ENCODE results near the gene VIP. TPM values are rescaled to one million over a fixed set of nuclear protein-coding genes. Genes with fewer than 3 reads are reported as not detected.

Gene VIP
- total RNA-seq, 1 donor from 2014 or later: not detected

- no peaks in the 10 kb centered on the region for H3K36me3 Mint-ChIP-seq (ENCODE audit: low read depth)
- no peaks in the 10 kb centered on the region for H3K9me3 Mint-ChIP-seq
- TF ChIP-seq, protein P1, sequence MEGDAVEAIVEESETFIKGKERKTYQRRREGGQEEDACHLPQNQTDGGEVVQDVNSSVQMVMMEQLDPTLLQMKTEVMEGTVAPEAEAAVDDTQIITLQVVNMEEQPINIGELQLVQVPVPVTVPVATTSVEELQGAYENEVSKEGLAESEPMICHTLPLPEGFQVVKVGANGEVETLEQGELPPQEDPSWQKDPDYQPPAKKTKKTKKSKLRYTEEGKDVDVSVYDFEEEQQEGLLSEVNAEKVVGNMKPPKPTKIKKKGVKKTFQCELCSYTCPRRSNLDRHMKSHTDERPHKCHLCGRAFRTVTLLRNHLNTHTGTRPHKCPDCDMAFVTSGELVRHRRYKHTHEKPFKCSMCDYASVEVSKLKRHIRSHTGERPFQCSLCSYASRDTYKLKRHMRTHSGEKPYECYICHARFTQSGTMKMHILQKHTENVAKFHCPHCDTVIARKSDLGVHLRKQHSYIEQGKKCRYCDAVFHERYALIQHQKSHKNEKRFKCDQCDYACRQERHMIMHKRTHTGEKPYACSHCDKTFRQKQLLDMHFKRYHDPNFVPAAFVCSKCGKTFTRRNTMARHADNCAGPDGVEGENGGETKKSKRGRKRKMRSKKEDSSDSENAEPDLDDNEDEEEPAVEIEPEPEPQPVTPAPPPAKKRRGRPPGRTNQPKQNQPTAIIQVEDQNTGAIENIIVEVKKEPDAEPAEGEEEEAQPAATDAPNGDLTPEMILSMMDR (IDR thresholded peaks at IDR 0.05): no peak
- H3K27ac Mint-ChIP-seq: no peak overlapping the region
- intact Hi-C loops (cut with micrococcal nuclease): no loop called here
- CTCF ChIA-PET: no interaction called here
- ATAC-seq (ENCODE audit: low read depth): no peak
- no peak for DNase-seq
- POLR2A ChIA-PET: no interaction called here
- no peak overlapping the region for H3K4me3 Mint-ChIP-seq
- no peaks in the 10 kb centered on the region for H3K27me3 Mint-ChIP-seq
- H3K4me1 Mint-ChIP-seq: no peaks in the 10 kb centered on the region
These were observed 23.1 kb upstream of the VIP start for GRCh38 chr6:152727507-152727906.

DNA sequence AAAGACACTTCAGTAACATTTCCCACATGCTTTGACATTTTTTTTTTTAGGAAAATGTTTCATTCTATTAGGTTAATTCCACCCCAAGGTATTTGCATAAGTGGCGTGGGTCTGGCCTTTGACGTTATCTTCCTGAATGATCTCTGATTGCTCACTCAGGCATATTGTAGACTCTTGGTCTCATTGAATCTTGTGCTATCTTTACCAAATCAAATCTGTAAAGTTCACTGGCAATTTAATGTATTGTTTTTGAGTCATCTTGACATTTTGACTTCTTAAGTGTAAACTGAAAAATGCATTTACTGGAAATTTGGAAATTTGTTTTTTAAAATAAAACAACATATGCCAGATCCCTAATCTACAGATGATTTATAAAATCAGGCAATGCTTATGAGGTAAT is 16.0 kb upstream of the VIP start:
- ChIA-PET CTCF (no interaction called here), POLR2A (no interaction called here)
- TF ChIP-seq, protein P1 (IDR thresholded peaks at IDR 0.05): no peak
- Mint-ChIP-seq H3K9me3 (no peaks in the 10 kb centered on the region), H3K27ac (no peak overlapping the region), H3K36me3 (ENCODE audit: low read depth) (no peaks in the 10 kb centered on the region), H3K27me3 (no peaks in the 10 kb centered on the region), H3K4me3 (no peak overlapping the region), H3K4me1 (no peaks in the 10 kb centered on the region)
- DNase-seq (no peak), ATAC-seq (ENCODE audit: low read depth) (no peak)
- intact Hi-C loops (cut with micrococcal nuclease): no loop called here

DNA sequence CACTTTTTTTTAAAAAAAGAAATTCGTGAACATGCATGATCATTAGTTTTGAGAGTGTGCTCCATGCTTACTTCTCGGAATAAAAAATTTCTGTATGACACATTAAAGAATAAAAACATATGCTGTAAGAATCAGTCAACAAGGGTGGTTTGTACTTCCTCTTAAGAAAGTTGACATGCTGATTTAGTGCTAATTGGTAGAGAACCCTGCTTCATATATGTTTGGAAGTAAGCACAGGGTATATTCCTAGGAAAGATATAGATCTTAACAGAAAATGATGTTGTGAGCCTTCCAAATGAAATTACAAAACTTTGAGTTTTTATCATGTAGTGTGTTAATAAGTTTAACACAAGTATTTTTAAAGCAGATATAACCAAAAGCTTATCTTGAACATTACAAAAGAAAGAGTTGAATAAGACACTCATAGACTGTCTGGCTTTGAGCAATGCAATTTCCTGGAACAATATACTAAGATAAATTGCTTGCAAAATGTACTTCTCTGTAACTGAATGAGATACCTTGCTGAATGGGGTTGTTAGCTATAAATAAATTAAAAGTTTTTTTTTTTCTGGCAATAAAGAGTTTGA is 13.8 kb upstream of the VIP start:
- Mint-ChIP-seq H3K9me3 (no peaks in the 10 kb centered on the region), H3K36me3 (ENCODE audit: low read depth) (no peaks in the 10 kb centered on the region), H3K4me3 (no peak overlapping the region), H3K27ac (no peak overlapping the region), H3K27me3 (no peaks in the 10 kb centered on the region), H3K4me1 (no peaks in the 10 kb centered on the region)
- DNase-seq (no peak), ATAC-seq (ENCODE audit: low read depth) (no peak)
- intact Hi-C loops (cut with micrococcal nuclease): no loop called here
- ChIA-PET CTCF (no interaction called here), POLR2A (no interaction called here)
- TF ChIP-seq, protein P1 (IDR thresholded peaks at IDR 0.05): no peak

DNA sequence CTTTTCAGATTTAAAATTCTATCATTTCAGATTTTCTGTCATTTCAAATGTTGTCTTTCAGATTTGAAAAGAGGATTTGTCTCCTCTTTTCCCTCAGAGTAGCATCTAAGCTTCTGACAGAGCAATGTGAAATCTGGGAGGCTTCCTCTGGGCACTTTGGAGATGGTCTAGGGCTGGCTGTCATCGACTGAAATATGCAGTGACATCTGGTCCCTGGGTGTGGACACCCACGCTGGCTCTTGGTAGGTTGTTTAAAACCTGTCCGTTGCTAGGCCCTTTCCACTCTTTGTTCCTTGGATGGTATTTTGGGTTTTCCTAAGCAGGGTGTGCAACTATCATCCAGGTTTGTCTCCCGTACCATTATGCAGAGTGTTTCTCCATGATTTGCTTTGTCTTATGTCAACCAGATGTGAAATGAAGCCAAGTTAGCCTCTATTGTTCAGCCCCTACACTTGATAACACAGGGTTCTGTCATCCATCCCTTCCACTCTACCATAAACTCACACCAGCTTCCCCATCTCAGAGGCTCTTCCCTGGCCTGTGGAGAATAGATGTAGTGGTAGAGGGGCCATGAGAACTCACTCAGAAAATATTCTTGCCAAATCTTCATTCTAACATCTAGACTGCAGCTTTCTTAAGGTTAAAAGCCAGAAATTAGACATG is 5.0 kb upstream of the VIP start:
- DNase-seq (no peak), ATAC-seq (ENCODE audit: low read depth) (no peak)
- Mint-ChIP-seq H3K9me3 (no peaks in the 10 kb centered on the region), H3K36me3 (ENCODE audit: low read depth) (no peaks in the 10 kb centered on the region), H3K27me3 (no peaks in the 10 kb centered on the region), H3K4me3 (no peak overlapping the region), H3K27ac (no peak overlapping the region), H3K4me1 (no peaks in the 10 kb centered on the region)
- CTCF ChIA-PET: no interaction called here
- POLR2A ChIA-PET: no interaction called here
- intact Hi-C loops (cut with micrococcal nuclease): loop anchor here (5.0 kb wide), 1 partner anchor 277 kb away; no protein-coding TSS in a partner anchor
- TF ChIP-seq, protein P1 (IDR thresholded peaks at IDR 0.05): no peak

GRCh38 chr6:152746172-152746553 is 4.4 kb upstream of the VIP start:
- TF ChIP-seq, protein P1 (IDR thresholded peaks at IDR 0.05): no peak
- H3K36me3 Mint-ChIP-seq (ENCODE audit: low read depth): no peaks in the 10 kb centered on the region
- no peaks in the 10 kb centered on the region for H3K27me3 Mint-ChIP-seq
- H3K9me3 Mint-ChIP-seq: no peaks in the 10 kb centered on the region
- H3K4me3 Mint-ChIP-seq: no peak overlapping the region
- POLR2A ChIA-PET: no interaction called here
- no peak overlapping the region for H3K27ac Mint-ChIP-seq
- H3K4me1 Mint-ChIP-seq: no peaks in the 10 kb centered on the region
- intact Hi-C loops (cut with micrococcal nuclease): loop anchor here (5.0 kb wide), 1 partner anchor 276 kb away; no protein-coding TSS in a partner anchor
- CTCF ChIA-PET: no interaction called here
- ATAC-seq (ENCODE audit: low read depth) (no peak), DNase-seq (no peak)
